GM12878 (cell line): ENCODE results near the gene CACUL1. TPM values are rescaled to one million over a fixed set of nuclear protein-coding genes. Genes with fewer than 3 reads are reported as not detected.

ENCODE experiments used
- ATAC-seq: fragments of 200-7000 bp; cut with Tn5 transposase; 3 replicates; pipeline ENCODE4 v1.9.1; 2020; ENCODE audit warnings: mild to moderate bottlenecking, moderate library complexity
- BruUV-seq: library from RNA; stranded (reverse); fragments of 400-500 nt; replicated peaks from 2 replicates; lab custom pipeline; 2021; lab: Mats Ljungman, UMichigan
- CTCF ChIA-PET: fragments of 300-600 bp; sonication (Branson Sonifier 250); formaldehyde crosslinking; extraction: SDS; loops from one replicate; lab custom pipeline; 2021; ENCODE audit warnings: inconsistent platforms; lab: Yijun Ruan, JAX
- POLR2A ChIA-PET: fragments of 350-600 bp; formaldehyde crosslinking; extraction: SDS; loops from one replicate; lab custom pipeline; 2021; ENCODE audit warnings: inconsistent platforms; lab: Charles Lee
- RAD21 ChIA-PET: fragments of 300-600 bp; sonication (Branson Sonifier 250); formaldehyde crosslinking; loops from one replicate; lab custom pipeline; 2023; ENCODE audit warnings: antibody characterized with exemption; ENCODE audit not compliant: unreplicated experiment; lab: Charles Lee
- SMC1A ChIA-PET: fragments of 300-600 bp; sonication (Branson Sonifier 250); formaldehyde crosslinking; loops from one replicate; lab custom pipeline; 2023; ENCODE audit not compliant: unreplicated experiment, uncharacterized antibody; lab: Charles Lee
- DNase-seq: peaks from one replicate; pipeline ENCODE4 v3.0.0-alpha.2; 2011; ENCODE audit warnings: low read depth, low spot score
- FAIRE-seq: peaks from 3 replicates; lab custom pipeline; 2011; peaks lifted over from hg19 to GRCh38; lab: Jason Lieb, UNC
- H2AFZ ChIP-seq: 2 replicates; pipeline ENCODE4 v1.6.0; 2011; ENCODE audit warnings: low read depth, low read length, control low read depth; ENCODE audit not compliant: control insufficient read depth
- H3K27ac ChIP-seq: 2 replicates; pipeline ENCODE4 v1.5.1; 2011; ENCODE audit warnings: control low read depth; ENCODE audit not compliant: control insufficient read depth, insufficient read depth
- H3K27me3 ChIP-seq, 2 experiments: replicated peaks in 1 of 2; 2 replicates each; pipeline versions ENCODE4 v1.6.0 to v1.6.1; 2011; ENCODE audit warnings: low read length in 1 of 2; ENCODE audit not compliant: control insufficient read depth in 2 of 2, insufficient read depth in 2 of 2
- H3K36me3 ChIP-seq, 2 experiments: 2 replicates each; pipeline ENCODE4 v1.5.1; 2011; ENCODE audit warnings: low read length in 1 of 2; ENCODE audit not compliant: control insufficient read depth in 2 of 2, insufficient read depth in 2 of 2
- H3K4me1 ChIP-seq: 2 replicates; pipeline ENCODE4 v1.6.1; 2011; ENCODE audit warnings: mild to moderate bottlenecking, low read length, moderate library complexity, mixed read lengths; ENCODE audit not compliant: control insufficient read depth, insufficient read depth
- H3K4me2 ChIP-seq: 2 replicates; pipeline ENCODE4 v1.6.0; 2011; ENCODE audit warnings: control low read depth; ENCODE audit not compliant: control insufficient read depth, insufficient read depth
- H3K4me3 ChIP-seq: fragments of 200-600 bp; sonication (generic); 2 replicates; pipeline ENCODE4 v1.5.1; 2016
- H3K79me2 ChIP-seq: 2 replicates; pipeline ENCODE4 v1.6.0; 2011; ENCODE audit warnings: low read length; ENCODE audit not compliant: control insufficient read depth, insufficient read depth
- H3K9ac ChIP-seq: 2 replicates; pipeline ENCODE4 v1.8.0; 2011; ENCODE audit warnings: low read length, control low read depth, mixed read lengths; ENCODE audit not compliant: control insufficient read depth, insufficient read depth
- H3K9me3 ChIP-seq: replicated peaks from 3 replicates; pipeline ENCODE4 v1.5.1; 2011; ENCODE audit warnings: mild to moderate bottlenecking, low read length; ENCODE audit not compliant: control insufficient read depth, insufficient read depth
- H4K20me1 ChIP-seq: 2 replicates; pipeline ENCODE4 v1.6.0; 2011; ENCODE audit not compliant: control insufficient read depth, insufficient read depth
- ATF2 ChIP-seq: IDR thresholded peaks from 2 replicates; pipeline ENCODE4 v1.6.1; 2012; ENCODE audit warnings: low read length, inconsistent platforms
- CBX5 ChIP-seq: sonication (generic); IDR thresholded peaks from 2 replicates; pipeline ENCODE4 v1.6.1; 2016; ENCODE audit warnings: low read depth, moderate library complexity, mild to moderate bottlenecking, inconsistent platforms
- CHD1 ChIP-seq: IDR thresholded peaks from 2 replicates; pipeline ENCODE4 v1.6.1; 2012; ENCODE audit warnings: low read depth, low read length, improper control_type of control experiment
- DPF2 ChIP-seq: fragments of 450-650 bp; IDR thresholded peaks from 2 replicates; pipeline ENCODE4 v1.6.1; 2017; ENCODE audit warnings: mild to moderate bottlenecking
- HSF1 ChIP-seq: fragments of 150-350 bp; IDR thresholded peaks from 2 replicates; pipeline ENCODE4 v1.6.1; 2014; ENCODE audit warnings: mild to moderate bottlenecking, low read depth, low read length
- NKRF ChIP-seq: fragments of 450-650 bp; conservative IDR thresholded peaks from 2 replicates; pipeline ENCODE4 v1.6.1; 2017; ENCODE audit warnings: mild to moderate bottlenecking, moderate library complexity
- PAX5 ChIP-seq: IDR thresholded peaks from 2 replicates; pipeline ENCODE4 v1.6.1; 2011; ENCODE audit warnings: low read depth, low read length, borderline replicate concordance
- POLR2AphosphoS5 ChIP-seq: IDR thresholded peaks from 2 replicates; pipeline ENCODE4 v1.6.1; 2011; ENCODE audit warnings: mild to moderate bottlenecking, low read length, inconsistent platforms
- POU2F2 ChIP-seq: IDR thresholded peaks from 3 replicates; pipeline ENCODE4 v1.6.1; 2011; ENCODE audit warnings: low read depth, mild to moderate bottlenecking, low read length, borderline replicate concordance
- USF1 ChIP-seq: IDR thresholded peaks from 2 replicates; pipeline ENCODE4 v1.6.1; 2011; ENCODE audit warnings: borderline replicate concordance, low read depth, mild to moderate bottlenecking, moderate library complexity, mixed read lengths, low read length; ENCODE audit not compliant: insufficient read depth; ENCODE audit errors: extremely low read length
- ZBTB4 ChIP-seq: fragments of 450-650 bp; formaldehyde crosslinking; IDR thresholded peaks from 2 replicates; pipeline ENCODE4 v1.4.0; 2022; ENCODE audit warnings: mild to moderate bottlenecking, moderate library complexity
- ZZZ3 ChIP-seq: IDR thresholded peaks from 2 replicates; pipeline ENCODE4 v1.6.1; 2011; ENCODE audit warnings: low read depth; ENCODE audit not compliant: control insufficient read depth, insufficient read length
- WGBS: methylation state at CpG from one replicate; pipeline ENCODE4 v1.1.6; 2016; ENCODE audit warnings: low lambda C conversion rate; ENCODE audit not compliant: insufficient replicate concordance, insufficient coverage; ENCODE audit errors: missing lambda C conversion rate; 5-methylcytosine and 5-hydroxymethylcytosine counted together
- in situ Hi-C: fragments of 300-500 bp; cut with MboI; formaldehyde crosslinking; loops from 9 replicates; pipeline ENCODE4 v1.14.3; 2018; ENCODE audit warnings: mixed read lengths
- intact Hi-C: fragments of 100-400 bp; cut with micrococcal nuclease; formaldehyde crosslinking; loops from one replicate; pipeline ENCODE4 v1.14.2; 2022; ENCODE audit not compliant: unreplicated experiment
- polyA plus RNA-seq, 11 experiments: library from polyadenylated mRNA; depleted of rRNA in 4 of 11; unstranded in 6 of 11; stranded (reverse) in 5 of 11; fragments of >200 nt; fragmentation: Nextera tagmentation in 4 of 11; fragmentation: Illumina TruSeq in 1 of 11; extraction: Ambion mirVana in 4 of 11; extraction: Trizol in 1 of 11; gene quantifications; 1 replicate in 1 of 11; 2 replicates in 10 of 11; pipeline versions ENCODE4 v1.2.1 to v1.2.3, GENCODE V29; 2011 to 2016; ENCODE audit warnings: inconsistent platforms in 2 of 11, missing spikeins in 2 of 11, low read depth in 1 of 11
- total RNA-seq, 4 experiments: library from RNA; depleted of rRNA in 3 of 4; stranded (reverse); fragments of >200 nt in 3 of 4; fragmentation: Illumina TruSeq in 1 of 4; extraction: Trizol in 1 of 4; gene quantifications; 2 replicates each; pipeline versions ENCODE4 v1.2.1 to v1.2.3, GENCODE V29; 2013 to 2021

CACUL1 gene
- total and polyA plus RNA-seq, 10 of the 15 experiments (the other 5 are each of a cell fraction or from before 2014, with no cell fraction given) = 7.4 to 23.2 (median 13.0) TPM

GRCh38 chr10:118663176-118663575 is 91.6 kb downstream of the CACUL1 start (continued):
- TF ChIP-seq ATF2 (no peak), NKRF (no peak), POLR2AphosphoS5 (no peak), CHD1 (no peak), ZZZ3 (no peak)
- TF ChIP-seq, all 136 proteins: peak for 0

- in situ Hi-C loops (no loop called here), intact Hi-C loops (no loop called here)
- Histone ChIP-seq H3K4me1 (no peaks in the 10 kb centered on the region), H3K9ac (no peak overlapping the region), H3K36me3 (no peaks in the 10 kb centered on the region), H3K9me3 (no peaks in the 10 kb centered on the region), H3K27ac (no peak overlapping the region), H3K4me3 (no peak overlapping the region), H3K4me2 (no peak overlapping the region), H2AFZ (no peak overlapping the region), H3K79me2 (no peaks in the 10 kb centered on the region), H4K20me1 (no peaks in the 10 kb centered on the region), H3K27me3 (no peaks in the 10 kb centered on the region; a peak in 1 of 4 replicates)
- ChIA-PET CTCF (no interaction called here), POLR2A (no interaction called here), RAD21 (interaction anchor here (1.1 kb wide), 1 partner anchor 70 kb away, joined by 4 read pairs; no protein-coding TSS in a partner anchor), SMC1A (no interaction called here)
- no TSS peak for BruUV-seq
- ATAC-seq = no peak
- 33% methylated on average over 4 of the region's 4 CpGs for WGBS
- DNase-seq = no peak
- no peak for FAIRE-seq
- TF ChIP-seq PAX5 (no peak), CBX5 (no peak), CHD1 (no peak), ZBTB4 (CRISPR knock-in tag) (no peak), HSF1 (no peak), POU2F2 (no peak), USF1 (no peak), DPF2 (no peak)
Measured at GRCh38 chr10:118662228-118663035, 92.3 kb downstream of the CACUL1 start.
